ENCODE data around the gene PSTPIP1.

PSTPIP1 gene

GRCh38 chr15:77018796-77019505 lies 24.0 kb downstream of the PSTPIP1 start:
- DNase-seq (ENCODE audit: low read depth, low spot score), result no peak

GRCh38 chr15:77019521-77020331 lies 24.8 kb downstream of the PSTPIP1 start:
- no peak for DNase-seq (ENCODE audit: low read depth, low spot score)

- no peak for DNase-seq (ENCODE audit: low read depth, low spot score)
Observed at GRCh38 chr15:77020348-77021087, 25.6 kb downstream of the PSTPIP1 start.

DNA sequence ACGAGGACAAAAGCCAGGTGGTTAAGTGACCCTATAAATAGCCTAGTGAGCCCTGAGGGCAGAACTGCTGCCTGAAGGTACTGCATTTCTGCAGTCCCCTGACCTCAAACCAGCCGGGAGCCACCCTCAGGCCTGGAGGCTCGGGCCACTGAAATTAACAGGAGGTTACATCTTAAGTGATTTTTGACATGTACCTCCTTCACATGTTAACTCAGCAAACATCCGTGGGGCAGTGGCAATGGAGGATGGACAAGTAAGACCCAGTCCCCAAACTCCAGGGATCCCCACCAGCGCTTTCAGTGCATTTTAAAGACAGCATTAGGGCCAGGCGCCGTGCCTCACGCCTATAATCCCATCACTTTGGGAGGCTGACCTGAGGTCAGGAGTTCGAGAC lies 26.2 kb downstream of the PSTPIP1 start:
- DNase-seq (ENCODE audit: low read depth, low spot score), result no peak

- no peak for DNase-seq (ENCODE audit: low read depth, low spot score)
Observed at GRCh38 chr15:77021803-77022381, 27.0 kb downstream of the PSTPIP1 start.

DNA sequence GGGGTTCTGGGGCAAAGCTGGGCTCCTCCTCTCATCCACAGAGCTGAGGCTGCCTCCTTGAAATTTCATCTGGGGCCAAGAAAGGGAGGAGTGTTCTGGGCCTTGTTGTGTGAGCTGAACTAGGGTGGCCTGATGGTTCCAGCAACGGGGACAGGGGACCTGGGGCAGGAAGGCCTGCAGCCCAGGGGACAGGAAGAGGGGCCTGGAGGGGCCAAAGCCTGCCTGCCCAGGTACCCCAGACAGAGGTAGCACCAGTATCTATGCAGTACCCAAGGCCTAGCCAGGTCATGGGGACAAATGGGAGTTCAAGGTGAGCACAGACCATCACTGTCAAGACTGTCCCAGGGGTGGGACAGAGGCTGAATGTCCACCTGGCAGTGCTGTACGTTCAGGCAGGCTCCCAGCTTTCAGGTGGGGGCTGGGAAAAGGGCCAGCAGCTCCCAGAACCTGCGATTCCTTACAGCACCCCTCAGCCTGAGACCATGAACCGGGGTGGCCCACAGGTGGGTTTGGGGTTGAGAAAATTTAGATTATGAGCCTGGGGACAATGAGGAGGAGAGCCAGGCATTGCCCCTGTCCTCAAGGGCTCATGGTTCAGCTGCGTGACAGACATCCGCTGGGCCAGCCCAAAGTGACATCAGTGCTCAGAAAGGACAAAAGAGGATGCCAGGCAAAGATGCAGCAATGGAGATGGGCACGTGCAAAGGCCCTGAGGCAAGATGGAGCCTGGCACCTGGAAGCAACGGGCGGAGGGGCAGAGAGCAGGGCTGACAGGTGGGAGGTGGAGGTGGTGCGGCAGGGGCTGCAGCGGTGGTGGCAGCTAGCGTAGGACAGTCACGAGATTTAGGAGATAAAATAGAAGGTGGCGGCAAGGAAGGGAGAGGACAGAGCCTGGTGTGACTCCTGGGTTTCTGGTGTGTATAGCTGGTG lies 28.0 kb downstream of the PSTPIP1 start:
- DNase-seq (ENCODE audit: low read depth, low spot score), result no peak

DNA sequence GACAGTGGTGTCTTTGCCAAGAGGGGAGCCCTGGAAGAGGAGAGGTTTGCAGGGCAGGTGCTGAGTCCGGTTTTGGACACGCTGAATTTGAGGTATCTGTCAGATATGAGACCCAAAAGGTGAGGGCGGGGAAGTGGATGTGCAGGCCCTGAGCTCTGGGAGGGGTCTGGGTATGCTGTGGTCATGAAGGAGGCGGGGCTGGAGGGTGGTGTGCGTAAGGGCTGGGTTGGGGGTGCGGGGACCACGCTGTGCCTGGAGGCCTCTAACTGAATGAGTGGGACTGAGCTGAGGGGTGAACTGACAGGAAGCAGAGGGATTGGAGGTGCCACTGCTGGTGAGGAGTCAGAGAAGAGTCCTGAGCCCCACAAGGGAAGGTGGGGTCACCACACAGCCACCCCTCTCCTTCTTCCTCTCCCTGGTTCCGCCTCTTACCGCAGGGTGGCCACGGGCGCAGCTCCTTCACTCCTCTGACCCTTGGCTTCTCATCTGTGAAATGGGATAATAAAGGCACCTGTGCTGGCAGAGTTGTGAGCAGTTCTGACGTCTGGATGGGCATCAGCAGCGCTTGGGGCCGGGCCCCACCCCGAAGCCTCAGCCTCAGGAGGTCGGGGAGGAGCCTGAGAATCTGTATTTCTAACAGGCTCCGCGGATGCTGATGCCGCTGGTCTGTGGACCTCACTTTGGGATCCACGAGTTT lies 28.8 kb downstream of the PSTPIP1 start:
- no peak for DNase-seq (ENCODE audit: low read depth, low spot score)

DNA sequence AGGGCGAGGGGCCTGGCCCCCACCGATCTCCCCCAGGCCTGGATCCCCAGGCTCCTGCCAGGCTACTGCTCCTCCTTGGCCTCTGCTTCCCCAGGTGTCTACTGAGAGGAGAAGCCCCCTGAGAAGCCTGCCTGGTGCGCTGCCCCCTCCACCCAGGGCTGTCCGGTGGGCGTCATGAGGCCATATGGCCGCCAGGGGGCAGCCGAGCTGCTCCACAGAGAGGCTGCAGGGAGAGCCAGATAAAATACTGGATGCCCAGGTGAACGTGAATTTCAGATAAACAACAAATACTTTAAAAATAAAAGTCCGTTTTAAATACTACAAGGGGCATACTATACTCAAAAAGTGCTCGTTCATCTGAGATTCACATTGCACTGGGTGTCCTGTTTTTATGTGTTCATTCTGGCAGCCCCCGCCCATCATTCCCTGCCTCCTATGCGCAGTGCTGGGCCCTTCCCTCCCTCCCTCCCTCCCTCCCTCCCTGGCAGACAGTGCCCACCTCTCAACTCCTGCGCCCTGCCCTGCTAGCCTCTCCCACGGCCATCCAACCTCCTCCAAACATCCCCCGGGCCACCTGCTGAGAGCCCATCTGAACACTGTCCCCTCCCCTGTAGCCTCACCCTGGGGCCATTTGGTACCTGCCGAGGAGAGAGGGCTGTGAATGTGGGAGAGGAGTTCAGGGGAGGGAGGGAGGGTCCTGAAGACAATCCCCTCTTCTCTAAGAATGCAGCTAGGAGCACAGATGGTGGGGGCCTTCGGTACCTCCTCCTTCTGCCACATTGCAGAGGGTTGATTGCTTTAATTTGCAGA lies 29.6 kb downstream of the PSTPIP1 start:
- DNase-seq (ENCODE audit: low read depth, low spot score), result peak; percentile 77

- no peak for DNase-seq (ENCODE audit: low read depth, low spot score)
Observed at GRCh38 chr15:77025083-77025901, 30.4 kb downstream of the PSTPIP1 start.

- DNase-seq (ENCODE audit: low read depth, low spot score), result no peak
Observed at GRCh38 chr15:77025941-77026411, 31.1 kb downstream of the PSTPIP1 start.

- no peak for DNase-seq (ENCODE audit: low read depth, low spot score)
Observed at GRCh38 chr15:77026501-77027110, 31.7 kb downstream of the PSTPIP1 start.

- DNase-seq (ENCODE audit: low read depth, low spot score), result no peak
Observed at GRCh38 chr15:77027111-77027696, 32.3 kb downstream of the PSTPIP1 start.

DNA sequence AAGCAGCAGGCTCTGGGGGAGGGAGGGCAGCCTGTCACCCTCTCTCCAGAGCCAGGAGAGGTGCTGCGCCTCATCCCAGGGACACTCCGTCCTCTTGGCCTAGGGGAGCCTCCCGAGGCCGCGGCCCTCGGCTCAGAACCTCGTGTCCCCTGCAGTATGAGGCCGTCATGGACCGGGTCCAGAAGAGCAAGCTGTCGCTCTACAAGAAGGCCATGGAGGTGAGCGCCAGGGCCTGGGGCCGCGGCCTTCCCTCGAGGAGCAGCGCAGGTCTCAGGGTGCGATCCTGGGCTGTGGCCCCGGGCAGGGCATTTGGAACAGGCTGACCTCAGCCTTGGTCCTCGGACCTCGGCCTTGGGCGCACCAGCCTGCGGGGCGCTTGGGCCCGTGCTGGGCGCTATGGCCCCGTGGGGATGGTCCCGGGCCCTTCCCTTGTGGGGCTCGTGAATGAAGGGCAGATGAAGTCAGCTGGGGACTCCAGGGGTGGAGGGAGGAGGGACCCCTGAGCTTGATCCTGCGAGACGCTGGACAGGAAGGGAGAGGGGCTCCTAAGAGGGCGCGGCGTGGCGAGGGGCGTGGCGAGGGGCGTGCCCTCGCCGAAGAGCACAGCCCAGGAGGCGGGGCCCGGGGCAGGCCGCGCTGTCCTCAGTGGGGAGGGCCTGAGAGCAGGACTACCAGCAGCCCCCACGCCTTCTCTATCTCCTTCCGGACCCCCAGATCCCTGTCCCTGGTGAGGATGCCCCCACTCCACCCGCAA lies 32.9 kb downstream of the PSTPIP1 start:
- peak; percentile 63 for DNase-seq (ENCODE audit: low read depth, low spot score)

- DNase-seq (ENCODE audit: low read depth, low spot score), result no peak
Observed at GRCh38 chr15:77028451-77029165, 33.7 kb downstream of the PSTPIP1 start.

DNA sequence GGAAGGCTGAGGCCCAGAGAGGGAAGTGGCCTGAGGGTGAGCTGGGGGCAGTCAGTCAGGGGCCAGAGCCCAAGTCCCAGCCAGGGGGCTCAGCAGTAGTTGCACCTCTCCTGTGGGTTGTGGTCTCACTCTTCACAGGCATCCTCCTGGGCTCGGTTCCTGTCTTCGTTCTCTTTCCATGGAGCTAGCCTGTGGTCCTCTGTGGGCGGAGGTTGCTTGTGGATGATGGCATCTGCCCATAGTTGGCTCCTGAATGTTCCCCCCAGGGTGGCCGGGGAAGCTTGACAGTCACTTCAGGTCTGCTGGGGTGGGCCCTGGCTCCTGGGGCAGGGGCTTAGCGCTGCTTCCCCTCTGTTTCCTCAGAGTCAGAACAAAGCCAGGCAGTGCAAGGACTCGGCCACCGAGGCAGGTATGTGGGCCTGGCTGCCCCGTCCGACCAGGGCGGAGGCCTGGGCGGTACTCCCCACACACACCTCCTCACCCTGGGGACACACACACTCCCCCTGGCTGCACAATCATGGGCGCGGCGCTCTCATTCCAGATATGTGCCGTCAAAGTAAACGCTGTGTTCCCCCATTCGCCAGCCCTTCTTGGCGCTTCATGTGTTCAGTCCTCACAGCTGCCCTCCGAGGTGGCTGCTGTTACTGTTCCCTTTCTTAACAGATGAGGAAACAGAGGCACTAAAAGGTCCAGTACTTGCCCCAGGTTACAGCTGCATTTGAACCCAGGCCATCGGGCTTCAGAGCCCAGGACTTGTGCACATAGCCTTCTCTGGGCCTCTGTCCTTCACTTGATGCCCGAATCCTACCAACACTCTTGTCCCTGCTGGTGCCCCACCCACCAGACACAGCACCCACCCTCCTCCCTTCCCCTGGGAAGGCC lies 34.5 kb downstream of the PSTPIP1 start:
- DNase-seq (ENCODE audit: low read depth, low spot score), result no peak
